ENCODE data around the gene ATP1A3.

DNA sequence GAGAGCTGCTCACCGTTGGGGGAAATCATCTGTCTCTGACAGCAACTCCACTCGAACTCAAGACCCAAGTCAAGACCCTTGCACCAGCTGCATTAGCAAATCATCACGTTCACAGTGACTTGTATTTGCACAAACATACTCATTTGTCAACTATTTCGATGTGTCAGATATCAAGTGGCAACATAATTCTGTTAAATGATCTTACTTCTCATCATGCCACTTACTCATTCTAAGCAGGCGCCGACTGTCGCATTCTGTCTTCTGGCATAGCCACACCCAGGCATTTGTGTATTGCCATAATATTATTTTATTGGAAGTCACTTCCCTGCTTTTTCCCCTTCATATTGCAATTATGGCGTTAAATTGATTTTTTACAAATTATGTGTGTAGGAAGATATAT, 23.0 kb upstream of the ATP1A3 start:
- TF ChIP-seq POLR2AphosphoS5 (IDR thresholded peaks at IDR 0.05) (no peak), EP300 (IDR thresholded peaks at IDR 0.05) (no peak), POLR2A (IDR thresholded peaks at IDR 0.05) (no peak)
- TF ChIP-seq, protein P1, sequence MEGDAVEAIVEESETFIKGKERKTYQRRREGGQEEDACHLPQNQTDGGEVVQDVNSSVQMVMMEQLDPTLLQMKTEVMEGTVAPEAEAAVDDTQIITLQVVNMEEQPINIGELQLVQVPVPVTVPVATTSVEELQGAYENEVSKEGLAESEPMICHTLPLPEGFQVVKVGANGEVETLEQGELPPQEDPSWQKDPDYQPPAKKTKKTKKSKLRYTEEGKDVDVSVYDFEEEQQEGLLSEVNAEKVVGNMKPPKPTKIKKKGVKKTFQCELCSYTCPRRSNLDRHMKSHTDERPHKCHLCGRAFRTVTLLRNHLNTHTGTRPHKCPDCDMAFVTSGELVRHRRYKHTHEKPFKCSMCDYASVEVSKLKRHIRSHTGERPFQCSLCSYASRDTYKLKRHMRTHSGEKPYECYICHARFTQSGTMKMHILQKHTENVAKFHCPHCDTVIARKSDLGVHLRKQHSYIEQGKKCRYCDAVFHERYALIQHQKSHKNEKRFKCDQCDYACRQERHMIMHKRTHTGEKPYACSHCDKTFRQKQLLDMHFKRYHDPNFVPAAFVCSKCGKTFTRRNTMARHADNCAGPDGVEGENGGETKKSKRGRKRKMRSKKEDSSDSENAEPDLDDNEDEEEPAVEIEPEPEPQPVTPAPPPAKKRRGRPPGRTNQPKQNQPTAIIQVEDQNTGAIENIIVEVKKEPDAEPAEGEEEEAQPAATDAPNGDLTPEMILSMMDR (IDR thresholded peaks at IDR 0.05) = no peak
